ENCODE data around the gene PLA2G15.

DNA sequence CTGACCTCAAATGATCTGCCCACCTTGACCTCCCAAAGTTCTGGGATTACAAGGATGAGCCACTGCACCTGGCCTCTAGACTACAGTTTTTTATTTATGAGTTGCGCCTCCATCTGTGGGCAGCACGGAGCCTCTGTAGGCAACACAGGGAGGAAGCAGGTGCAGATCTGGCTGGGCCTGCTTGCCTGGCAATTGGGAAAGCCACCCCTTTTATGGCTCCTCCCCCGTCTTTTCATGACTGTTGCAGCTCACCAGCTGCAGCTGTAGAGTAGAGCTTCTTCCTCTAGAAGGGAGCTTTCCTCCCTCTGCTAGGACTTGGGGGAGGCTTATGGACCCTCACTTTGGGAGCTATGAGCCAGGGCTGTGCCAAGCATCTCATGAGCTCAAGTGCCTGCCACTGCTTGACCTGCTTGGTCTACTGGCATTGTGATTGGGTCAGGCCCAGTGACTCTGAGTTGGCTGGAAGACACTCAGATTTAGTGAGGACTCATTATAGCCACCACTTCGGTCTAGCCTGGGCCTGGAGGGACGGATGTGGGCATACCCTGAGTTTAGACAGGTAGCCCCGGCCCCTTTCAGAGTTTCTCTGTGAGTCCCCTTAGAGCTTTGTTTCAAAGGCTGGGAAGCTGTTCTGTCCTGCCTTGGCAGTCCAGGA lies 12.2 kb downstream of the PLA2G15 start:
- TF ChIP-seq, protein P1, sequence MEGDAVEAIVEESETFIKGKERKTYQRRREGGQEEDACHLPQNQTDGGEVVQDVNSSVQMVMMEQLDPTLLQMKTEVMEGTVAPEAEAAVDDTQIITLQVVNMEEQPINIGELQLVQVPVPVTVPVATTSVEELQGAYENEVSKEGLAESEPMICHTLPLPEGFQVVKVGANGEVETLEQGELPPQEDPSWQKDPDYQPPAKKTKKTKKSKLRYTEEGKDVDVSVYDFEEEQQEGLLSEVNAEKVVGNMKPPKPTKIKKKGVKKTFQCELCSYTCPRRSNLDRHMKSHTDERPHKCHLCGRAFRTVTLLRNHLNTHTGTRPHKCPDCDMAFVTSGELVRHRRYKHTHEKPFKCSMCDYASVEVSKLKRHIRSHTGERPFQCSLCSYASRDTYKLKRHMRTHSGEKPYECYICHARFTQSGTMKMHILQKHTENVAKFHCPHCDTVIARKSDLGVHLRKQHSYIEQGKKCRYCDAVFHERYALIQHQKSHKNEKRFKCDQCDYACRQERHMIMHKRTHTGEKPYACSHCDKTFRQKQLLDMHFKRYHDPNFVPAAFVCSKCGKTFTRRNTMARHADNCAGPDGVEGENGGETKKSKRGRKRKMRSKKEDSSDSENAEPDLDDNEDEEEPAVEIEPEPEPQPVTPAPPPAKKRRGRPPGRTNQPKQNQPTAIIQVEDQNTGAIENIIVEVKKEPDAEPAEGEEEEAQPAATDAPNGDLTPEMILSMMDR (IDR thresholded peaks at IDR 0.05) = no peak
- TF ChIP-seq POLR2A (IDR thresholded peaks at IDR 0.05) = no peak
